Mesothelial cell of epicardium (in vitro differentiated cells): ENCODE results near the gene TMEM178B. TPM values are rescaled to one million over a fixed set of nuclear protein-coding genes. Genes with fewer than 3 reads are reported as not detected.

ENCODE experiments used
- DNase-seq, 2 experiments: peaks; one replicate each; pipeline ENCODE4 v3.0.0; 2021; ENCODE audit warnings: low spot score in 2 of 2; ENCODE audit not compliant: unreplicated experiment in 2 of 2
- H3K27ac Mint-ChIP-seq: 2 replicates; pipeline ENCODE4 v1.8.0; 2021; ENCODE audit warnings: mixed read lengths
- H3K27me3 Mint-ChIP-seq: 2 replicates; pipeline ENCODE4 v1.8.0; 2021; ENCODE audit warnings: low read depth, mixed read lengths
- H3K36me3 Mint-ChIP-seq: 2 replicates; pipeline ENCODE4 v1.8.0; 2021; ENCODE audit warnings: mixed read lengths
- H3K4me1 Mint-ChIP-seq: 2 replicates; pipeline ENCODE4 v1.8.0; 2021; ENCODE audit warnings: mixed read lengths
- H3K4me3 Mint-ChIP-seq: 2 replicates; pipeline ENCODE4 v1.8.0; 2021; ENCODE audit warnings: mild to moderate bottlenecking, moderate library complexity, mixed read lengths
- H3K9me3 Mint-ChIP-seq: 2 replicates; pipeline ENCODE4 v1.8.0; 2021; ENCODE audit warnings: mixed read lengths
- CTCF ChIP-seq: fragments of 200-600 bp; sonication (generic); IDR thresholded peaks from one replicate; pipeline ENCODE4 v1.5.0; 2021; ENCODE audit warnings: antibody characterized with exemption; ENCODE audit not compliant: unreplicated experiment
- total RNA-seq: library from RNA; stranded (reverse); gene quantifications from 3 replicates; pipeline ENCODE4 v1.2.1, GENCODE V29; 2021

Gene TMEM178B
- total RNA-seq, 1 donor from 2014 or later = 0.16 TPM

GRCh38 chr7:141513720-141514119 is 439.9 kb downstream of the TMEM178B start:
- H3K4me1 Mint-ChIP-seq = peaks cover 10% of the 10 kb centered on the region
- H3K27me3 Mint-ChIP-seq = peaks cover 71% of the 10 kb centered on the region
- H3K36me3 Mint-ChIP-seq = no peaks in the 10 kb centered on the region
- no peak overlapping the region for H3K27ac Mint-ChIP-seq
- H3K4me3 Mint-ChIP-seq = no peak overlapping the region
- no peak for TF ChIP-seq CTCF
- no peak for DNase-seq
- H3K9me3 Mint-ChIP-seq = peaks cover 8% of the 10 kb centered on the region

- Mint-ChIP-seq H3K27ac (no peak overlapping the region), H3K4me1 (peaks cover 10% of the 10 kb centered on the region), H3K27me3 (peaks cover 60% of the 10 kb centered on the region), H3K36me3 (no peaks in the 10 kb centered on the region), H3K9me3 (peaks cover 8% of the 10 kb centered on the region), H3K4me3 (no peak overlapping the region)
- no peak for TF ChIP-seq CTCF
- no peak for DNase-seq
These were observed 442.1 kb downstream of the TMEM178B start for GRCh38 chr7:141515941-141516340.

- no peaks in the 10 kb centered on the region for H3K36me3 Mint-ChIP-seq
- TF ChIP-seq CTCF = no peak
- H3K27me3 Mint-ChIP-seq = peaks cover 28% of the 10 kb centered on the region
- H3K9me3 Mint-ChIP-seq = peaks cover 3% of the 10 kb centered on the region
- no peaks in the 10 kb centered on the region for H3K4me1 Mint-ChIP-seq
- no peak overlapping the region for H3K4me3 Mint-ChIP-seq
- DNase-seq = no peak
- no peak overlapping the region for H3K27ac Mint-ChIP-seq
These were observed 445.8 kb downstream of the TMEM178B start for GRCh38 chr7:141519623-141520022.

GRCh38 chr7:141522657-141523342 is 448.9 kb downstream of the TMEM178B start:
- H3K36me3 Mint-ChIP-seq = no peaks in the 10 kb centered on the region
- TF ChIP-seq CTCF = no peak
- no peak overlapping the region for H3K4me3 Mint-ChIP-seq
- H3K4me1 Mint-ChIP-seq = no peaks in the 10 kb centered on the region
- H3K27me3 Mint-ChIP-seq = peaks cover 17% of the 10 kb centered on the region
- H3K9me3 Mint-ChIP-seq = no peaks in the 10 kb centered on the region
- DNase-seq = no peak
- H3K27ac Mint-ChIP-seq = no peak overlapping the region

GRCh38 chr7:141525973-141526514 is 452.2 kb downstream of the TMEM178B start:
- H3K9me3 Mint-ChIP-seq = no peaks in the 10 kb centered on the region
- TF ChIP-seq CTCF = no peak
- H3K27me3 Mint-ChIP-seq = peaks cover 22% of the 10 kb centered on the region
- no peak overlapping the region for H3K4me3 Mint-ChIP-seq
- DNase-seq = no peak
- H3K27ac Mint-ChIP-seq = no peak overlapping the region
- no peaks in the 10 kb centered on the region for H3K4me1 Mint-ChIP-seq
- H3K36me3 Mint-ChIP-seq = no peaks in the 10 kb centered on the region
